Fibroblast of lung (primary cell): Measurements from ENCODE around the gene AMMECR1. TPM values are rescaled to one million over a fixed set of nuclear protein-coding genes. Genes with fewer than 3 reads are reported as not detected.

Experiments
- DNase-seq, 2 donors: peaks; one replicate each; pipeline versions ENCODE4 v3.0.0 to v3.0.0-alpha.2; 2010; ENCODE audit warnings: low read depth in 2 of 2
- H2AFZ ChIP-seq: 2 replicates; pipeline ENCODE4 v1.5.1; 2012; ENCODE audit warnings: low read length, control low read depth, inconsistent platforms
- H3K27ac ChIP-seq: 2 replicates; pipeline ENCODE4 v1.5.1; 2011; ENCODE audit warnings: low read length, control low read depth; ENCODE audit not compliant: insufficient read depth
- H3K27me3 ChIP-seq: 2 replicates; pipeline ENCODE4 v1.5.1; 2011; ENCODE audit warnings: mild to moderate bottlenecking, low read length; ENCODE audit not compliant: control insufficient read depth, insufficient read depth
- H3K36me3 ChIP-seq: 2 replicates; pipeline ENCODE4 v1.5.1; 2011; ENCODE audit warnings: low read length; ENCODE audit not compliant: control insufficient read depth, insufficient read depth
- H3K4me1 ChIP-seq: 2 replicates; pipeline ENCODE4 v1.5.1; 2011; ENCODE audit warnings: low read length; ENCODE audit not compliant: control insufficient read depth, insufficient read depth; ENCODE audit errors: extremely low read depth
- H3K4me2 ChIP-seq: 2 replicates; pipeline ENCODE4 v1.5.1; 2011; ENCODE audit warnings: low read length, control low read depth; ENCODE audit not compliant: insufficient read depth; ENCODE audit errors: extremely low read depth
- H3K4me3 ChIP-seq, 4 experiments: fragments of 200-600 bp in 1 of 4; sonication (generic) in 1 of 4; replicated peaks in 1 of 4; 2 replicates each; pipeline ENCODE4 v1.5.1; 2011 to 2016; ENCODE audit warnings: low read length in 4 of 4, low read depth in 3 of 4, mild to moderate bottlenecking in 3 of 4, control low read depth in 2 of 4, inconsistent platforms in 1 of 4, mixed read lengths in 1 of 4; ENCODE audit not compliant: insufficient read depth in 1 of 4; ENCODE audit errors: control extremely low read depth in 1 of 4
- H3K79me2 ChIP-seq: 2 replicates; pipeline ENCODE4 v1.5.1; 2012; ENCODE audit warnings: mild to moderate bottlenecking, low read length, inconsistent platforms; ENCODE audit not compliant: control insufficient read depth, insufficient read depth
- H3K9ac ChIP-seq: 2 replicates; pipeline ENCODE4 v1.5.1; 2011; ENCODE audit warnings: mild to moderate bottlenecking, low read length, control low read depth; ENCODE audit not compliant: insufficient read depth
- H3K9me3 ChIP-seq: 2 replicates; pipeline ENCODE4 v1.5.1; 2012; ENCODE audit warnings: low read depth, low read length; ENCODE audit not compliant: control insufficient read depth, insufficient read depth
- H4K20me1 ChIP-seq: 2 replicates; pipeline ENCODE4 v1.5.1; 2011; ENCODE audit warnings: low read length; ENCODE audit not compliant: control insufficient read depth, insufficient read depth; ENCODE audit errors: extremely low read depth
- CTCF ChIP-seq, 2 donors: IDR thresholded peaks in 1 of 2; conservative IDR thresholded peaks in 1 of 2; 1 replicate in 1 of 2; 2 replicates in 1 of 2; pipeline ENCODE4 v1.5.1; 2011 to 2012; ENCODE audit warnings: low read length in 2 of 2, control low read depth in 1 of 2, inconsistent platforms in 1 of 2, low read depth in 1 of 2, mild to moderate bottlenecking in 1 of 2
- EZH2 ChIP-seq: IDR thresholded peaks from 2 replicates; pipeline ENCODE4 v1.5.1; 2012; ENCODE audit warnings: low read length, control low read depth, mild to moderate bottlenecking; ENCODE audit errors: missing control alignments
- polyA plus RNA-seq, 2 donors: library from polyadenylated mRNA; depleted of rRNA in 1 of 2; stranded (reverse) in 1 of 2; unstranded in 1 of 2; fragments of >200 nt; gene quantifications; 2 replicates each; pipeline ENCODE4 v1.2.1, GENCODE V29; 2011 to 2012; ENCODE audit warnings: missing spikeins in 1 of 2
- total RNA-seq: library from RNA; depleted of rRNA; stranded (reverse); fragments of >200 nt; gene quantifications from 2 replicates; pipeline ENCODE4 v1.2.1, GENCODE V29; 2014

AMMECR1 gene
- total and polyA plus RNA-seq, 2 donors (not counting 1 experiment from before 2014, with no cell fraction given), result 7.6 to 9.2 TPM

- no peak overlapping the region for H3K9ac ChIP-seq
- H3K4me1 ChIP-seq, result no peaks in the 10 kb centered on the region
- H3K4me3 ChIP-seq, result no peak overlapping the region
- H3K4me2 ChIP-seq, result no peak overlapping the region
- H3K79me2 ChIP-seq, result peaks cover 9% of the 10 kb centered on the region
- no peak overlapping the region for H2AFZ ChIP-seq
- no peak for DNase-seq
- no peaks in the 10 kb centered on the region for H3K27me3 ChIP-seq
- H3K36me3 ChIP-seq, result no peaks in the 10 kb centered on the region
- no peaks in the 10 kb centered on the region for H4K20me1 ChIP-seq
- H3K9me3 ChIP-seq, result no peaks in the 10 kb centered on the region
- TF ChIP-seq EZH2 (no peak), CTCF (conservative IDR thresholded peaks at IDR 0.05 in 1 of 2, IDR thresholded peaks at IDR 0.05 in 1 of 2; ENCODE audit: low read depth in 1 of 2, low read length in 2 of 2) (no peak)
- H3K27ac ChIP-seq, result no peak overlapping the region
These were observed 3.8 kb upstream of the AMMECR1 start for GRCh38 chrX:110321670-110322069.

GRCh38 chrX:110321081-110321480, 3.2 kb upstream of the AMMECR1 start:
- H3K79me2 ChIP-seq, result peaks cover 14% of the 10 kb centered on the region
- no peaks in the 10 kb centered on the region for H3K27me3 ChIP-seq
- no peak overlapping the region for H3K9ac ChIP-seq
- no peak overlapping the region for H3K4me3 ChIP-seq
- no peaks in the 10 kb centered on the region for H3K36me3 ChIP-seq
- no peak for DNase-seq
- no peak overlapping the region for H3K4me2 ChIP-seq
- no peaks in the 10 kb centered on the region for H3K4me1 ChIP-seq
- no peaks in the 10 kb centered on the region for H3K9me3 ChIP-seq
- TF ChIP-seq EZH2 (no peak), CTCF (conservative IDR thresholded peaks at IDR 0.05 in 1 of 2, IDR thresholded peaks at IDR 0.05 in 1 of 2; ENCODE audit: low read depth in 1 of 2, low read length in 2 of 2) (no peak)
- H2AFZ ChIP-seq, result no peak overlapping the region
- no peak overlapping the region for H3K27ac ChIP-seq
- H4K20me1 ChIP-seq, result no peaks in the 10 kb centered on the region

GRCh38 chrX:110320381-110320987, 2.6 kb upstream of the AMMECR1 start:
- H3K9ac ChIP-seq, result no peak overlapping the region
- H3K36me3 ChIP-seq, result no peaks in the 10 kb centered on the region
- H3K4me3 ChIP-seq, result no peak overlapping the region
- H3K27ac ChIP-seq, result no peak overlapping the region
- peaks cover 20% of the 10 kb centered on the region for H3K79me2 ChIP-seq
- H3K27me3 ChIP-seq, result no peaks in the 10 kb centered on the region
- DNase-seq, result no peak
- H2AFZ ChIP-seq, result no peak overlapping the region
- no peaks in the 10 kb centered on the region for H3K4me1 ChIP-seq
- no peak for TF ChIP-seq EZH2
- no peak for TF ChIP-seq CTCF (conservative IDR thresholded peaks at IDR 0.05 in 1 of 2, IDR thresholded peaks at IDR 0.05 in 1 of 2; ENCODE audit: low read depth in 1 of 2, low read length in 2 of 2)
- no peaks in the 10 kb centered on the region for H3K9me3 ChIP-seq
- H4K20me1 ChIP-seq, result no peaks in the 10 kb centered on the region
- H3K4me2 ChIP-seq, result no peak overlapping the region
